Measurements from ENCODE around the gene FAM227A. TPM values are rescaled to one million over a fixed set of nuclear protein-coding genes. Genes with fewer than 3 reads are reported as not detected.

The FAM227A gene
- total and polyA plus RNA-seq, 3 experiments from 2014 or later: 0.08 to 0.92 (median 0.75) TPM

DNA sequence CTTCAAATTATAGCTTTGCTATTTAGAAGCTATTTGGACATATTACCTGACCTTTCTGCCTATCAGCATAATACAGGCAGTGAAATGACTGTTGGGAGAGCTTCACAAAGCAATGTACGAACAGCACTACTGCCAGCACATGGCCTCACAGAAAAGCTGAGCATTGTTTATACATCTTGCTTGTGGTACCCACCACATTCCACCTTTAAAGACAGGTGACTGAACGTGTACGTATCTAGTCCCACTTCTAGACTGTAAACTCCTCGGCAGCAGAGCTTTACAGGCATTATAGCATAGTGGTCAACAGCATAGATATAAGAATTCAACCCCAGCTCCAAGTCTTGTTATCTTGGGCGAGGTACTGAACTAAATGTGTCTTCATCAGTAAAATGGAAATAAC, 43.0 kb upstream of the FAM227A start:
- H3K4me3 ChIP-seq (ENCODE audit: low read length): peak overlapping the region; percentile 77
- Mint-ChIP-seq H3K9me3 (peaks cover 0 to 2% (median 0%) of the 10 kb centered on the region in 5 donors), H3K36me3 (peaks cover 0 to 46% (median 6%) of the 10 kb centered on the region in 3 donors), H3K4me3 (peak overlapping the region; percentile 82 to 96 (median 90)), H3K27ac (peak overlapping the region; percentile 94 to 100 (median 98)), H3K27me3 (peaks cover 0 to 6% of the 10 kb centered on the region in 2 donors), H3K4me1 (peaks cover 52 to 78% (median 68%) of the 10 kb centered on the region in 3 donors)
- peak in 1 of 5 donors; percentile 22 for DNase-seq
- ChIA-PET CTCF (interaction anchor here (1.3 to 2.5 kb wide), 3 partner anchors 13 to 53 kb away, joined by 4 to 19 read pairs (median 6); partner anchors contain the start of gene TOMM22), POLR2A (interaction anchor here (1.4 to 2.3 kb wide), 2 partner anchors 17 to 24 kb away, joined by 3 to 9 read pairs; partner anchors contain the start of gene TOMM22)
- H3K27ac ChIP-seq (ENCODE audit: low read depth, low read length): peak overlapping the region; percentile 98
- H3K9me3 ChIP-seq (ENCODE audit: low read length): no peaks in the 10 kb centered on the region
- no peaks in the 10 kb centered on the region for H3K27me3 ChIP-seq (ENCODE audit: insufficient read depth, low read length, poor library complexity, severe bottlenecking)
- peaks cover 54% of the 10 kb centered on the region for H3K4me1 ChIP-seq (ENCODE audit: insufficient read depth, low read length)
- no peaks in the 10 kb centered on the region for H3K36me3 ChIP-seq (ENCODE audit: insufficient read depth, low read length)

DNA sequence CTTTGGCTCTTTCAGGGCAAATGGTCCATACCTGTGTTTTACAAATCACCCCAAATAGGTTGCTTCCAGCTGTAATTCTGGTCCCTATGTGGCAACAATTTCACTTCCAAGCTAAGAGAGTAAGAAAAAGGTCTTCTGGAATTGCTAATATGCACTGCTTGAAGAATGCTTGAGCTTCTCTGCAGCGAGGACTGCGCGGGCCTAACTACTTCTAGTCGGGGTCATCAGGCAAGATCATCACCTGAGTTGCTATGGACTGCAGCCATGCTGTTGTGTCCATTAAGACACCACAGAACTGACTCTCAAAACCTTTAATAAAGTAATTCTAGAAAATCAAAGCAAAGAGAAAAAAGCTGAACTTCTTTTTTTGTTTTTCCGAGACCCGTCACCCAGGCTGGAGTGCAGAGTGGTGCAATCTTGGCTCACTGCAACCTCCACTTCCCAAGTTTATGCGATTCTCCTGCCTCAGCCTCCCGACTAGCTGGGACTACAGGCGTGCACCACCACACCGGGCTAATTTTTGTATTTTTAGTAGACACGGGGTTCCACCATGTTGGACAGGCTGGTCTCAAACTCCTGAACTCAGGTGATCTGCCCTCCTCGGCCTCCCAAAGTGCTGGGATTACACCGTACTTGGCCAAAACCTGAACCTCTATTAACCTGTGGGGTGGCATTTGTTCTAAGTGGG, 42.4 kb upstream of the FAM227A start:
- Mint-ChIP-seq H3K9me3 (peaks cover 0 to 2% (median 0%) of the 10 kb centered on the region in 5 donors), H3K4me3 (peak overlapping the region; percentile 82 to 96 (median 90)), H3K27ac (peak overlapping the region; percentile 94 to 100 (median 98)), H3K36me3 (peaks cover 0 to 52% (median 6%) of the 10 kb centered on the region in 3 donors), H3K27me3 (peaks cover 0 to 6% of the 10 kb centered on the region in 2 donors), H3K4me1 (peaks cover 51 to 79% (median 69%) of the 10 kb centered on the region in 3 donors)
- no peak for DNase-seq
- no peaks in the 10 kb centered on the region for H3K36me3 ChIP-seq (ENCODE audit: insufficient read depth, low read length)
- POLR2A ChIA-PET: interaction anchor here (2.3 kb wide), 2 partner anchors 16 to 17 kb away, joined by 9 to 12 read pairs; partner anchors contain the start of gene TOMM22
- H3K9me3 ChIP-seq (ENCODE audit: low read length): no peaks in the 10 kb centered on the region
- no peaks in the 10 kb centered on the region for H3K27me3 ChIP-seq (ENCODE audit: insufficient read depth, low read length, poor library complexity, severe bottlenecking)
- CTCF ChIA-PET: interaction anchor here (1.3 to 2.5 kb wide), 3 partner anchors 12 to 53 kb away, joined by 4 to 19 read pairs (median 6); partner anchors contain the start of gene TOMM22
- peak overlapping the region; percentile 98 for H3K27ac ChIP-seq (ENCODE audit: low read depth, low read length)
- peak overlapping the region; percentile 77 for H3K4me3 ChIP-seq (ENCODE audit: low read length)
- H3K4me1 ChIP-seq (ENCODE audit: insufficient read depth, low read length): peaks cover 57% of the 10 kb centered on the region

DNA sequence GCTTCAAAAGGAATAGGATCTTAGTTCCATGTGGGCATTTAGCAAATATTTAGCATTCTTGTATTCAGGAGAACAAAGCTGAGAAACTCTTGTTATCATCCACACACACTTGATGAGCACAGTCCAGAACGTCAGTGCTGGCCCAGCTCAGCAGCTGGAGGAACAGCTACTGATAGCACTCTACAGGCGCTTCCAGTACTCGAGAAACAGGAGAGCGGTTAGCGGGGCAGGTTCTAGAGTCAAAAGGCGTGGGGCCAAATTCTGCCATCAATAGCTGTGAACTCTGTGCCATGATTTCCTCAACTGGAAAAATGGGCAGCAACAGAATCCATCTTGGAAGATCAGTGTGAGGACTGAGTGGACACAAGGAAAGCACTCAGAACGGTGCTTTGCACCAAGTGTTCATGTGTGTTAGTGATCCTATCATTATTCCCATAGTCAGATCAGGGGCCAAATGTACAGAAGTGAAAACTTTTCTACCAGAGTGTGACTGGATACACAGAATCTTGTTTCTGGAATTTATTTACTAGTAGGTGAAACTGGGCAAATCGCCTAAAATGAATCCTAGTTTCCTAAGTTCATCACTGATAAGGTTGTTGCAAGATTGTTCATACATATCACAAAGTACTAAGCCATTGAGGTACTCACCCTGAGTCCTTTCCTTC, 41.4 kb upstream of the FAM227A start:
- H3K4me1 ChIP-seq (ENCODE audit: insufficient read depth, low read length): peaks cover 57% of the 10 kb centered on the region
- peaks cover 56 to 84% (median 75%) of the 10 kb centered on the region in 3 donors for H3K4me1 Mint-ChIP-seq
- POLR2A ChIA-PET: interaction anchor here (0.6 to 2.3 kb wide), 3 partner anchors 8 to 195 kb away, joined by 3 to 12 read pairs (median 4); partner anchors contain the start of genes GTPBP1 and TOMM22

DNA sequence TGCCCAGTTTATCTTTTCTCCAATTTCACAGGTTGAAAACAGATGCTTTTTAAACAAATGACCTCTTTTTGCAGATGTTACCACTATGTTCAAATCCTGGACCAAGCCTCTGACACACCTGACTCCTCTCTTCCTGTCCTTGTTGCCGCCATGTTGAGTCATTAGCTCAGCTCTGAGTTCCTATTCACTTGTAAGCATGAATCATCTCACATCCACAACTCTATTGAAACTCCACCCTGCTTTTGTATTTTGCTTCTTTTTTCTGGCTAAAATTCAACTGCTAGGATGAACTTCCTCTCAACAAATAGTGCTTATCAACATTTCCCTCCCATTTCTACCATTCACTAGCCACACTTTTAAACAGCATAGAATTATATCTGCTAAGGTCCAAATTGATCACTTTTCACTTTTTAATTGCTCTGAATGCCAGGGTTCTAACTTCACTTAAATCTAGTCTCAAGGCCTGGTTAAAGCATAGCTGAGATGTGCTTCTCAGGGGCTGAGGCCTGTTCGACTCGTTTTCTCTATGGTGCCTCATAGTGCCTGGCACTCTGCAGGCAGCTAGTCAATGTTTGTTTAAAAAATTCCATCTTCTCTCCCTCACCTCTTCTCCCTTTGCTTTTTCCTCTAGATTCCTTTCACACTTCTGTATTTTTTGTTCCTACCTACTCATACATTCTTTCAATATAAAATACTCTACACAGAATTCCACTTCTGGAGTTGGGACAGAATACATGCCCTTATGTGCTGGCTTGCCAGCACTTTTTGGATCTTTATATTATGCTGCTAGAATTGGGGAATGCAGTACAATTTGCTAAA, 40.6 kb upstream of the FAM227A start:
- H3K4me1 ChIP-seq (ENCODE audit: insufficient read depth, low read length): peaks cover 52% of the 10 kb centered on the region
- POLR2A ChIA-PET: interaction anchor here (0.6 to 2.3 kb wide), 3 partner anchors 9 to 194 kb away, joined by 3 to 12 read pairs (median 4); partner anchors contain the start of genes GTPBP1 and TOMM22
- no peaks in the 10 kb centered on the region for H3K27me3 ChIP-seq (ENCODE audit: insufficient read depth, low read length, poor library complexity, severe bottlenecking)
- peak overlapping the region in 5 of 7 donors; percentile 1 to 90 (median 40) for H3K4me3 Mint-ChIP-seq
- CTCF ChIA-PET: interaction anchor here (0.9 to 1.6 kb wide), 3 partner anchors 9 to 15 kb away, joined by 3 to 9 read pairs (median 3); partner anchors contain the start of genes GTPBP1 and TOMM22
- peaks cover 0 to 2% (median 0%) of the 10 kb centered on the region in 5 donors for H3K9me3 Mint-ChIP-seq
- no peaks in the 10 kb centered on the region for H3K9me3 ChIP-seq (ENCODE audit: low read length)
- H3K27ac ChIP-seq (ENCODE audit: low read depth, low read length): no peak overlapping the region
- no peak overlapping the region for H3K4me3 ChIP-seq (ENCODE audit: low read length)
- peaks cover 0 to 6% of the 10 kb centered on the region in 2 donors for H3K27me3 Mint-ChIP-seq
- peak in 1 of 5 donors; percentile 57 for DNase-seq
- no peaks in the 10 kb centered on the region for H3K36me3 ChIP-seq (ENCODE audit: insufficient read depth, low read length)
- H3K27ac Mint-ChIP-seq: peak overlapping the region; percentile 54 to 100 (median 88)
- H3K4me1 Mint-ChIP-seq: peaks cover 56 to 88% (median 79%) of the 10 kb centered on the region in 3 donors
- H3K36me3 Mint-ChIP-seq: peaks cover 0 to 66% (median 6%) of the 10 kb centered on the region in 3 donors

More for the DNA sequence above, 41.4 kb upstream of the FAM227A start:
- Histone ChIP-seq H3K27ac (ENCODE audit: low read depth, low read length) (no peak overlapping the region), H3K36me3 (ENCODE audit: insufficient read depth, low read length) (no peaks in the 10 kb centered on the region), H3K4me3 (ENCODE audit: low read length) (no peak overlapping the region), H3K27me3 (ENCODE audit: insufficient read depth, low read length, poor library complexity, severe bottlenecking) (no peaks in the 10 kb centered on the region), H3K9me3 (ENCODE audit: low read length) (no peaks in the 10 kb centered on the region)
- peak overlapping the region; percentile 70 to 100 (median 98) for H3K27ac Mint-ChIP-seq
- DNase-seq: no peak
- H3K27me3 Mint-ChIP-seq: peaks cover 0 to 6% of the 10 kb centered on the region in 2 donors
- peaks cover 0 to 61% (median 6%) of the 10 kb centered on the region in 3 donors for H3K36me3 Mint-ChIP-seq
- CTCF ChIA-PET: interaction anchor here (0.9 to 2.1 kb wide), 3 partner anchors 8 to 54 kb away, joined by 3 to 9 read pairs (median 6); partner anchors contain the start of genes GTPBP1 and TOMM22
- peak overlapping the region in 5 of 7 donors; percentile 5 to 96 (median 48) for H3K4me3 Mint-ChIP-seq
- peaks cover 0 to 2% (median 0%) of the 10 kb centered on the region in 5 donors for H3K9me3 Mint-ChIP-seq

DNA sequence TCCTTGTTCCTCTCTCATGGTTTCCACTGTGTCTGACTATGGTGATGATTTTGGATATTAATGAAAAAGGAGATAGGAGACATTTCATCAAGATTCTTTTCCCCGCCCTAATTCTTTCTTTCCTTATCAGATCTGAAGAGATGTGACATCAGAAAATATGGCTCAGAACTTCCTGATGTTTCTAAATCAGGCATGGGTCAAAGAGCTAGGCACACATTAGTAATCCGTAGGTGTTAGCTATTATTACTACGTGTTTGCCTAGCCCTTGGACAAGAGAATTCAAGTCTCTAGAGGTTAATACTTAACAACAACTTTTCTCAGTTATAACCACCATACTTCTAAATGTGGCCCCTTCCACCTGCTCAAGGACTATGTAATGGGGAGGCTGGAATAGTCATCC, 38.7 kb upstream of the FAM227A start:
- peaks cover 45% of the 10 kb centered on the region for H3K4me1 ChIP-seq (ENCODE audit: insufficient read depth, low read length)
- Mint-ChIP-seq H3K9me3 (no peaks in the 10 kb centered on the region), H3K36me3 (peaks cover 0 to 69% (median 8%) of the 10 kb centered on the region in 3 donors), H3K27me3 (peaks cover 0 to 1% of the 10 kb centered on the region in 2 donors), H3K27ac (peak overlapping the region in 7 of 8 donors; percentile 3 to 74 (median 38)), H3K4me3 (peak overlapping the region in 1 of 7 donors; percentile 6), H3K4me1 (peaks cover 46 to 80% (median 75%) of the 10 kb centered on the region in 3 donors)
- DNase-seq: no peak
- H3K27ac ChIP-seq (ENCODE audit: low read depth, low read length): no peak overlapping the region
- ChIA-PET POLR2A (interaction anchor here (0.7 kb wide), 1 partner anchor 69 kb away, joined by 7 read pairs; no protein-coding TSS in a partner anchor), CTCF (interaction anchor here (2.4 kb wide), 1 partner anchor 13 kb away, joined by 12 read pairs; the partner anchor contains the start of gene TOMM22)
- no peak overlapping the region for H3K4me3 ChIP-seq (ENCODE audit: low read length)
- H3K36me3 ChIP-seq (ENCODE audit: insufficient read depth, low read length): no peaks in the 10 kb centered on the region
- H3K9me3 ChIP-seq (ENCODE audit: low read length): no peaks in the 10 kb centered on the region
- H3K27me3 ChIP-seq (ENCODE audit: insufficient read depth, low read length, poor library complexity, severe bottlenecking): no peaks in the 10 kb centered on the region

DNA sequence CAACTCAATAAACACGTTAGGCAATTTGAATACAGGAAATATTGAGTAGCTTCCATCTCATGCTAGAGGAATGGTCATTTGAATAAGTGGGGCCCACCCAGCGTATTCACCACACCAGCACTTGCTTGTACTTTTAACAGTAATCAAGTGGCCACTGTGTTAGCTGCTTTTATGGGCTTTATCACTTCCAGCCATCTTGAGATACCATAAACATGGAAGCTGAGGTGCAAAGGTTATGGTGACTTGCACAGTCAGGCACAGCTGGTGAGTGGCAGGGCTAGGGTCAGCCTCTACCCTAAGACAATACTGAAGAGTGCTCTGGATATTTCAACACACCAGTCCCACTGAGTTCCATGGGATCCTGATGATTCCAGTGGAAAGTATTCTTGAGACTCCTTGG, 37.9 kb upstream of the FAM227A start:
- Mint-ChIP-seq H3K9me3 (no peaks in the 10 kb centered on the region), H3K27me3 (peaks cover 0 to 1% of the 10 kb centered on the region in 2 donors), H3K36me3 (peaks cover 0 to 68% (median 11%) of the 10 kb centered on the region in 3 donors), H3K4me1 (peaks cover 37 to 71% (median 66%) of the 10 kb centered on the region in 3 donors), H3K4me3 (no peak overlapping the region), H3K27ac (peak overlapping the region in 2 of 8 donors; percentile 14 to 32)
- no peak for DNase-seq
- Histone ChIP-seq H3K27ac (ENCODE audit: low read depth, low read length) (no peak overlapping the region), H3K4me3 (ENCODE audit: low read length) (no peak overlapping the region), H3K27me3 (ENCODE audit: insufficient read depth, low read length, poor library complexity, severe bottlenecking) (no peaks in the 10 kb centered on the region), H3K4me1 (ENCODE audit: insufficient read depth, low read length) (peaks cover 37% of the 10 kb centered on the region), H3K36me3 (ENCODE audit: insufficient read depth, low read length) (peaks cover 2% of the 10 kb centered on the region), H3K9me3 (ENCODE audit: low read length) (no peaks in the 10 kb centered on the region)
- CTCF ChIA-PET: interaction anchor here (2.4 kb wide), 1 partner anchor 12 kb away, joined by 12 read pairs; the partner anchor contains the start of gene TOMM22
- POLR2A ChIA-PET: no interaction called here

DNA sequence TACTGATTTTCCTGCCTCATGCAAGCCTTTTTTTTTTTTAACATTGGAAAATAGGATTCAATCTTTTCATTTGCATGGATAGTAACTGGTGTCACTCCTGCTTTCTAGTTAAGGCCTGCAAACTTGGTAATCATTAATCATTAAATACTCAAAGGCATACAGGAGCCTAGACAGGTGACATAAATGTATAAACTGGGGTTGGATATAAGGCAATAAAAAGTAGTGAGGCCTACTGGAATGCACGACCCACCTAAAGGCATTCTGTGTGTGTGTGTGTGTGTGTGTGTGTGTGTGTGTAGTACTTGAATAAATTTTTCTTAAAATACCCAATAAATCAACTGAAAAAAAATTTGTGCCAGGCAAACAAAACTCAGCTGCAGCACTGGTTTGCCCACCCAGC, 33.5 kb upstream of the FAM227A start:
- Histone ChIP-seq H3K27ac (ENCODE audit: low read depth, low read length) (no peak overlapping the region), H3K36me3 (ENCODE audit: insufficient read depth, low read length) (peaks cover 26% of the 10 kb centered on the region), H3K4me3 (ENCODE audit: low read length) (no peak overlapping the region), H3K27me3 (ENCODE audit: insufficient read depth, low read length, poor library complexity, severe bottlenecking) (no peaks in the 10 kb centered on the region), H3K4me1 (ENCODE audit: insufficient read depth, low read length) (peaks cover 7% of the 10 kb centered on the region), H3K9me3 (ENCODE audit: low read length) (no peaks in the 10 kb centered on the region)
- Mint-ChIP-seq H3K27ac (peak overlapping the region in 1 of 8 donors; percentile 36), H3K4me3 (no peak overlapping the region), H3K4me1 (peaks cover 7 to 31% (median 26%) of the 10 kb centered on the region in 3 donors), H3K9me3 (no peaks in the 10 kb centered on the region), H3K36me3 (peaks cover 0 to 81% (median 9%) of the 10 kb centered on the region in 3 donors), H3K27me3 (peaks cover 0 to 1% of the 10 kb centered on the region in 2 donors)
- POLR2A ChIA-PET: no interaction called here
- DNase-seq: no peak
- CTCF ChIA-PET: interaction anchor here (0.6 to 1.5 kb wide), 3 partner anchors 16 to 1673 kb away, joined by 3 read pairs; partner anchors contain the start of gene GTPBP1

All from CD8-positive, alpha-beta memory T cell (primary cell).